Measurements from ENCODE around the gene NRG3.
"Not testable (repeated sequence)": the region's sequence is repeated elsewhere in the genome, so short reads cannot be mapped to it uniquely, and the experiment has no call there.

NRG3 gene

DNA sequence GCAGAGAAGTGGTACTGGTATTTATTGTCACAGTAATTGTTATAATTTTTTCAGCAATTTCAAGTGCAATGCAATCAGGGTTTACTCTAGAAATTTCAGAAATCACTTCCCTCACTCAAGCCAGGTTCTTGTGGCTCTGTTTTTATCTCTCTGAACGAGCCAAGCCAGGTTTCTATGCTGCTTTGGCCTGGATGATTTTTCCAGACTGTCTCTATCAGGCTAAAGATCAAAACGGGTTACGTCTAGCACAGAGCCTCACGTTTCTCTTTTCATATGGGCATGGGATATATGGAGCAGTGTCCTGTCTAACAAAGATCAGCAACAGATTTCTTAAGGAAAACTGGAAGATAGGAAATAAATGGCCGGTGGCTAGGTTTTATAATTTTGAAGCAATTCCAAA is 1105.3 kb downstream of the NRG3 start:
- H3K27me3 ChIP-seq (replicated peaks) = no peaks in the 10 kb centered on the region
- no peak overlapping the region for H3K4me3 ChIP-seq (ENCODE audit: low read depth, low read length)
- in situ Hi-C loops (cut with HindIII; ENCODE audit: low pct_ligation_motif_present, low sequenced_read_pairs) = no loop called here
- DNase-seq = no peak
- no peaks in the 10 kb centered on the region for H3K36me3 ChIP-seq (replicated peaks)
- TF ChIP-seq, protein P1, sequence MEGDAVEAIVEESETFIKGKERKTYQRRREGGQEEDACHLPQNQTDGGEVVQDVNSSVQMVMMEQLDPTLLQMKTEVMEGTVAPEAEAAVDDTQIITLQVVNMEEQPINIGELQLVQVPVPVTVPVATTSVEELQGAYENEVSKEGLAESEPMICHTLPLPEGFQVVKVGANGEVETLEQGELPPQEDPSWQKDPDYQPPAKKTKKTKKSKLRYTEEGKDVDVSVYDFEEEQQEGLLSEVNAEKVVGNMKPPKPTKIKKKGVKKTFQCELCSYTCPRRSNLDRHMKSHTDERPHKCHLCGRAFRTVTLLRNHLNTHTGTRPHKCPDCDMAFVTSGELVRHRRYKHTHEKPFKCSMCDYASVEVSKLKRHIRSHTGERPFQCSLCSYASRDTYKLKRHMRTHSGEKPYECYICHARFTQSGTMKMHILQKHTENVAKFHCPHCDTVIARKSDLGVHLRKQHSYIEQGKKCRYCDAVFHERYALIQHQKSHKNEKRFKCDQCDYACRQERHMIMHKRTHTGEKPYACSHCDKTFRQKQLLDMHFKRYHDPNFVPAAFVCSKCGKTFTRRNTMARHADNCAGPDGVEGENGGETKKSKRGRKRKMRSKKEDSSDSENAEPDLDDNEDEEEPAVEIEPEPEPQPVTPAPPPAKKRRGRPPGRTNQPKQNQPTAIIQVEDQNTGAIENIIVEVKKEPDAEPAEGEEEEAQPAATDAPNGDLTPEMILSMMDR (IDR thresholded peaks at IDR 0.05; ENCODE audit: low read depth, low read length, missing control alignments) = no peak
- peak overlapping the region; percentile 91 for H3K27ac ChIP-seq

DNA sequence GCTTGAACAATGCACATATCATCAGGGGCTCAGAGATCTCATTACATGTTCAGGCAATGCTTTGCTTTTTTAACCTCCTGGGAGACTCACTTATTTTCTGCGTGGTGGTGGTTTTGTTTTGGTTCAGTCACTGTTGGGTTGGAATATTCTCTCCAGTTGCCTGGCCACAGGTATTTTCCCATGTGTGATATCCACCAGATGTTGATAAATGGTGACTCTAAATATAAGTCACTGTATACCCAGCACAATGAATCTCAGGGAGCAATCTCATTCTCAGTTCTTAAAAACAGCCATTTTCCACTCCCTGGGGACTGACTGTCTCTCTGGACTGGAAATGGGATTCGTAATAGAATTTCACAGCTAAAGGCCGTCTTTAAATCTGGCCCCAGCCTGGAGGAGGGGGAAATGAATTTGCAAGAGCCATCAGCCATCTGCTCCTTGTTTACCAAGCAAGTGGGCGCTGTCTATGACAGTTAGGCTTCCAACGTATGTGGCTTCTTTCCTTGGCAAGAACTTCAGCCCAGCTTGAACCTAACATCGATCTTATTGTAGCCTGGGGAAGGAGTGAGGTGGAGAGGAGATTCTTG is 1106.2 kb downstream of the NRG3 start:
- Histone ChIP-seq H3K36me3 (replicated peaks) (no peaks in the 10 kb centered on the region), H3K4me3 (ENCODE audit: low read depth, low read length) (no peak overlapping the region), H3K27ac (peak overlapping the region; percentile 91), H3K27me3 (replicated peaks) (no peaks in the 10 kb centered on the region)
- TF ChIP-seq, protein P1 (IDR thresholded peaks at IDR 0.05; ENCODE audit: low read depth, low read length, missing control alignments) = no peak
- DNase-seq = peak; percentile 89
- in situ Hi-C loops (cut with HindIII; ENCODE audit: low pct_ligation_motif_present, low sequenced_read_pairs) = no loop called here

DNA sequence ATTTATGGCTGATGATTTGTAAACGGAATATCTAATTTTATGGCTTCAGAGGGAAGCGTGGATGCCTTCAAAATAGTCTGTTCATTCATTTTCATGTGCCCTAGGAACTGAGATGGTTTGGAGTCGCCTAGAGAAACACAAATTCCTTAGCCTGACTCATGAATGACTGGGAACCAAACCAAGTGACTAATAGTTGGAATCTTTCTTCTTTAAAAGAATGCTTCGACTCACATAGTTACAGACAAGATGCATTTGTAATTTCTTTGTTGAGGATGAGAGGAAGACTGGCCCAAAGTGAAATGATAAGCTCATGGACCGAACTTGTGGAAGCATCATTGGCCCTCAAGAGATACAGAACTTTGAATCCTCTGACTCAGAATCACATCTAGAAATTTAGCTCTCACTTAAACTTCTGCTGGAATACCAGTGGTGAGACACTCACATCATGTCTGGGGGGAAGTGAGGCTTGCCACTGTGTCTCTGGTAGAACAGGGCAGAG is 1107.2 kb downstream of the NRG3 start:
- no peak overlapping the region for H3K4me3 ChIP-seq (ENCODE audit: low read depth, low read length)
- no peaks in the 10 kb centered on the region for H3K36me3 ChIP-seq (replicated peaks)
- peak overlapping the region; percentile 91 for H3K27ac ChIP-seq
- in situ Hi-C loops (cut with HindIII; ENCODE audit: low pct_ligation_motif_present, low sequenced_read_pairs) = no loop called here
- H3K27me3 ChIP-seq (replicated peaks) = no peaks in the 10 kb centered on the region
- TF ChIP-seq, protein P1 (IDR thresholded peaks at IDR 0.05; ENCODE audit: low read depth, low read length, missing control alignments) = no peak
- DNase-seq = peak; percentile 91

DNA sequence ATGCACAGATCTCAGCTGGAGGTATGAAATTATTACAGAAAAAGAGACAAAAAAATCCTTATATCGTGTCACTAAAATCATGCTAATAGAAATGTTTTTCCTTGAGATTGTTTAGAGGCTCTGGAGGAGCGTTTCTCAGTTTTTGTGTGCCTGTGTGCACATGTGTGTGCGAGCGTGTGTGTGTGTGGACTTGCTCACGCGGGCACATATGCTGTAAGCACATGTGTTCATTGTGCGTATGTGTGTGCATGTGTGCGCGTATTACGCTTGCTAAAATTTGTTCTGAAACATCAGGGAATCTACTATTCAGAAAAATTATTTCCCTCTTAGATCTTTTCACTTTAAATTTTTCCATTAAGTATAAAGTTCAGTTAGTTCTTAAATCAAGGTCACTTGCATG is 1111.2 kb downstream of the NRG3 start:
- no peak overlapping the region for H3K4me3 ChIP-seq (ENCODE audit: low read depth, low read length)
- in situ Hi-C loops (cut with HindIII; ENCODE audit: low pct_ligation_motif_present, low sequenced_read_pairs) = no loop called here
- DNase-seq = no peak
- TF ChIP-seq, protein P1 (IDR thresholded peaks at IDR 0.05; ENCODE audit: low read depth, low read length, missing control alignments) = no peak
- H3K27ac ChIP-seq = no peak overlapping the region
- H3K36me3 ChIP-seq (replicated peaks) = no peaks in the 10 kb centered on the region
- no peaks in the 10 kb centered on the region for H3K27me3 ChIP-seq (replicated peaks)

DNA sequence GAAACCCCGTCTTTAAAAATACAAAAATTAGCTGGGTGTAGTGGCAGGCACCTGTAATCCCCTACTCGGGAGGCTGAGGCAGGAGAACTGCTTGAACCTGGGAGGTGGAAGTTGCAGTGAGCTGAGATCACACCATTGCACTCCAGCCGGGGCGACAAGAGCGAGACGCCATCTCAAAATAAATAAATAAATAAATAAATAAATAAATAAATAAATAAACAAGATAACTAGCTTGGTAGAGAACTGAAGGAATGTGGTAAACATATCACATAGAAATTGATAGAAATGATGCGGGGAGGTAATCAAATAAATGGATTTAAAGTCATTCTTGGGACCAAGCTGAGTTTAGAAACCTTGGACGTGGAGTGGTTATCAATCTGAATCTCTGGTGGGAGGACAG is 1131.5 kb downstream of the NRG3 start:
- DNase-seq; in situ Hi-C loops (cut with HindIII; ENCODE audit: low pct_ligation_motif_present, low sequenced_read_pairs); H3K36me3 ChIP-seq (replicated peaks); H3K27me3 ChIP-seq (replicated peaks); H3K4me3 ChIP-seq (ENCODE audit: low read depth, low read length); H3K27ac ChIP-seq: not testable (repeated sequence)

DNA sequence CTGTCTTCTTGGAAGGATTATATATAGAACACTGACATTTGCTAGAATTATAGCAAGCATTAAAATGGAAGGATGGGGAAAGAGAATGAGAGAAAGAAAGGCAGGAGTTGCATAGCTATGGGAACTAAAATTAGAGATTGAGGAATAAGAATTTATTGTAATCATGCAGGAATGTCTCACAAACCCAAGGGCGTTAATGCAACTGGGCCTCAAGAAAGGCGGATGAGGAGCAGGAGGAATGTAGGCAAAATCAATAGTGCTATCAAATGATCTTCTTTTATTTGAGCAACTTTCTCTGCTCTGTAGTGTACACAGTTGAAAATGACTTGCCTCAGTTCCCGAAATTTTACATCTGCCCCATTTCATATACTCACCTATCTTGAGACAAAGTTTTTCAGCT is 1132.5 kb downstream of the NRG3 start:
- TF ChIP-seq, protein P1 (IDR thresholded peaks at IDR 0.05; ENCODE audit: low read depth, low read length, missing control alignments) = no peak
- Histone ChIP-seq H3K27ac (no peak overlapping the region), H3K27me3 (replicated peaks) (no peaks in the 10 kb centered on the region), H3K36me3 (replicated peaks) (no peaks in the 10 kb centered on the region), H3K4me3 (ENCODE audit: low read depth, low read length) (no peak overlapping the region)
- in situ Hi-C loops (cut with HindIII; ENCODE audit: low pct_ligation_motif_present, low sequenced_read_pairs) = no loop called here
- DNase-seq = no peak

All from brain microvascular endothelial cell (primary cell).